GDM1 (cell line): ENCODE data around the gene ERGIC1.

ENCODE experiments used
- DNase-seq: peaks from one replicate; lab custom pipeline; 2025; lab: John Stamatoyannopoulos, UW

The ERGIC1 gene

DNA sequence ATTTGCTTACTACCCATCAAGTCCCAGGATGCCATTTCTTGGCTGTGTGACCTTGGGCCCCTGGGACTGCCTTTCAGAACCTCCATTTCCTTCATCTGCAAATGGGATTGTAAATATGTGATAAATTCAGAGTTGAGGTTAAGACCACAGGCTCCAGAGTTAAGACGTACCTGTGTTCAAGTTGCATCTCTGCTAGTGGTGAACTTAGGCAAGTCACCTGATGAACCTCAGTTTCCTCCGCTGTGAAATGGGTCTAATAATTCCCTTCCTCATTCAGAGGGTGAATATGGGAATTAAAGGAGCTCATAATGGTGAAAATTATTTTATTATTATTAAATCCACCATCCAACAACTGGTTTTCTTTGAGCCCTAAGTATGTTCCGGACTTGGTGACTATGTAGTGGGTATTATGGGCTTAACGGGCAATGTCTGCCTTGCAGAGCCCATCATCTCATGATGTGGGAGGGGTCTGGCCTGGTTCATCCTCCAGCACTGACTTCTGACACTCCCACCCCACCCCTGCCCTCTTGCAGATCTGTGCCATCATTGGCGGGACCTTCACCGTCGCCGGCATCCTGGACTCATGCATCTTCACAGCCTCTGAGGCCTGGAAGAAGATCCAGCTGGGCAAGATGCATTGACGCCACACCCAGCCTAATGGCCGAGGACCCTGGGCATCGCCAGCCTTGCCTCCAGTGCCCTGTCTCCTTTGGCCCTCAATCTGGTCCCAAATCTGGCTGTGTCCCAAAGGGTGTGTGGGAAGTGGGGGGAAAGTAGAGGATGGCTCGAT, 116.3 kb downstream of the ERGIC1 start:
- DNase-seq, result no peak

GRCh38 chr5:172951371-172952033, 117.5 kb downstream of the ERGIC1 start:
- DNase-seq, result no peak

DNA sequence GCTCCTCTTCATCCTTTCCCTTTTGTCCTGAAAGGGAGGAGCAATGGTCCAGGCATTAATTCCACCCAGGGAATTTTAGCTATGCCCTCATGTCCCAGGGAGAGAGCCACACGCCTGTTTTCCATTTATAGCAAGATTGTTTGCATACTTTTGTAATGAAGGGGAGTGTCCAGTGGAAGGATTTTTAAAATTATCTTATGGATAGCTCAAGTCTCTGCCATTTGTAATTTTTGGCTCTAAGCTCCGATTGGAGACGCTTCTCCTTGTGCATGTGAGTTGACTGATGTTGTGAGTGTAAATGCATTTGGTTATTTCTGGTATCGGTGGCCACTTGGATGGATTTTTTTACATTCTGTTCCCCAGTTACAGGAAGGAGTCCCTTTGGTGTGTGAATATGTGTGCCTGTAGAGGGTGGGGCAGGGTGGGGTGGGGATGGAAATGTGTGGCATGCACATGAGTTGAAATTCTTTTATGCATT, 118.0 kb downstream of the ERGIC1 start:
- DNase-seq, result no peak

DNA sequence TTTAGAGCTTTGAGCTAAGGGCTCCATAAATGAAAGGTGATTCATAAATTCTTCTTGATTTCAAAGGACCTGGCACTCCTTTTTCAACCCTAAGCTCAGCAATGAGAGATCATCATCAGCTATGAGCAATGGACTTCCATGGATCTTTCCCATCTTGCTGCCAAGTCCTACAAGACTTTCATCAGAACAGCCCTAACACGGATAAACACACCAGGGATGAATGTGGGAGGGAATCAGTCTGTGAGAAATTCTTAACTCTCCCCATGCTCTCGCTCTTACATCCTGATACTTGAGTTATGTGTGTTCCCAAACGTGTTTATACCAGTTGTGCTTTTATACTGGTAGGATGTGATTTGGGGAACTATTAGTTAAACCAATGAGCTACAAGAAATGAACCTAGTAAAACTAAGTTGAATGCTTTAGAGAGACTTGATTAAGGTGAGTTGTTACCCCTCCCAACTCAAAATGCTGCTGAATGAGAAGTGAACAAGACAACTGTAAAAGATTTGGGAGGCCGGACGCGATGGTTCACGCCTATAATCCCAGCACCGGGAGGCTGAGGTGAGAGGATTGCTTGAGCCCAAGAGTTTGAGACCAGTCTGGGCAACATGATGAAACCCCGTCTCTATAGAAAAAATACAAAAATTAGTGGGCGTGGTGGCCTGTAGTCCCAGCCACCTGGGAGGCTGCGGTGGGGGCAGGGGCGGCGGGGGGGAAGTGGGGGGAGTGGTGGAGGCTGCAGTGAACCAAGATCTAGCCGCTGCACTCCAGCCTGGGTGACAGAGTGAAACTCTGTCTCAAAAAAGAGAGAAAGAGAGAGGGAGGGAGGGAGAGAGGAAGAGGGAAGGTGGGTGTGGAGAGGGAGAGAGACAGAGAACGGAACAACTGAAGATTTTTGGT, 120.0 kb downstream of the ERGIC1 start:
- DNase-seq, result no peak

DNA sequence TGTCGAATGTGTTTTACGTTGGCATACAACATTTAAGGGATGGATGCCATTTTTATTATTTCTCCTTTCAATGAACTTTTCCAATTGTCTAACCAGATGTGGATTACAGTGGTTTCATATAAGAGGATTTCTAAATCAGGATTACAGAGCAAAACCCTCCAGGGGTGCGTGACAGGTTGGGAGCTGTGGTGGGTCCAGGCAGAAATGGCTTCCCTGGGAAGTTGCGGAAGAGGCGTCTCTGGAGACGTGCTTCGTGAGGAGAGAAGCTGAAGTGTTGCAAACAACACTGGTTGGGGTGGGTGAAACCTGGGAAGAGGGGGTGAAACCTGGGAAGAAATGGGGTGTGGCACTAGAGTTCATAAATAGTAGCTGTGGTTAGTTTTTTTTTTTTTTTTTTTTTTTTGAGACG, 120.7 kb downstream of the ERGIC1 start:
- no peak for DNase-seq

- no peak for DNase-seq
Measured at GRCh38 chr5:172956228-172956627, 122.2 kb downstream of the ERGIC1 start.

DNA sequence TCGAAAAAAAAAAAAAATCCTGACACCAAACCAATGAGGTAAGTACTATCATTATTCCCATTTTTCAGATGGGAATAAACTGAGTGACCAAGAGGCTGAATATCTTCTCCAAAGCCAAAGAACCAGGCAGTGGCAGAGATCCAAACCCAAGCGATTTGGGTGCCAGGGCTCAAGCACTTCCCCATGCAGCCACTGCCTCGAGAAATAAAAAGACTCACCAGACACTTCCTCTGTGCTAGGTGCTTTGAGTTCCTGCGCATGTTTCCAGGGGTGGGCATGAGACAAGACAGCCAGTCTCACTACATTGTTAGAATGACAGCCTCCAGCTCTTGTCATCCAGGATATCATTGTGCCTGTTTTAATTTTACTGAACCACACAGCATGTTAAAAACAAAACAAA, 122.9 kb downstream of the ERGIC1 start:
- DNase-seq, result no peak

GRCh38 chr5:172957458-172957857, 123.4 kb downstream of the ERGIC1 start:
- DNase-seq, result no peak

DNA sequence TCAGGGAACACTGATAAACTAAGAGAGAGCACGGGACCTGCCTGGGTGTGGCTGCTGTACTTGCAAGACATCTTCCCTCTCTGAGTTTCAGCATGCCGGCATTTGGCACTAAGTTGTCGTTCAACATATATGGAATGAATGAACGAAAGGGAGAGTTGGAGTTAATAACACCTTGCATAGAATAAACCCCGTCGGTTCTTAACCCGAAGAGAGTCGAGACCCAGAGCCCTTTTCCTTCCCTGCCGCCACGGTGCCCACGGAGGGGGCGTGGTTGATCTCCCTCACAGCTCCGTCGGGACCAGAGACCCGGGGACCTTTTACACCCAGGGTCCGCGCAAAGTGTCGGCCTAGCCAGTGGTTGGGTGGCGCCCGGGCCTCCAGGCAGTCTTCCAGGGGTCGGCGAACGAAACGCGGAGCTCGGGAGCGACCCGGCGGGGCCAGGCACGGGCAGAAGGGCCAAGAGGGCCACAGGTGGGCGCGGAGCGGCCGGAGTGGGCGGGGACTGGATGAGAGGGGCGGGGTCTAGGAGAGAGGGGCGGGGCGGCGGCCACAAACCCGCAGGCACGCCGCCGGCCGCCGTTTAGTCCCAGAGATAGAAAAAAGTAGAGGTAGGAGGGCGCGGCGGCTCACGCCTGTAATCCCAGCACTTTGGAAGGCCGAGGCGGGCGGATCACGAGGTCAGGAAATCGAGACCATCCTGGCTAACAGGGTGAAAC, 124.4 kb downstream of the ERGIC1 start:
- peak; percentile 46 for DNase-seq

DNA sequence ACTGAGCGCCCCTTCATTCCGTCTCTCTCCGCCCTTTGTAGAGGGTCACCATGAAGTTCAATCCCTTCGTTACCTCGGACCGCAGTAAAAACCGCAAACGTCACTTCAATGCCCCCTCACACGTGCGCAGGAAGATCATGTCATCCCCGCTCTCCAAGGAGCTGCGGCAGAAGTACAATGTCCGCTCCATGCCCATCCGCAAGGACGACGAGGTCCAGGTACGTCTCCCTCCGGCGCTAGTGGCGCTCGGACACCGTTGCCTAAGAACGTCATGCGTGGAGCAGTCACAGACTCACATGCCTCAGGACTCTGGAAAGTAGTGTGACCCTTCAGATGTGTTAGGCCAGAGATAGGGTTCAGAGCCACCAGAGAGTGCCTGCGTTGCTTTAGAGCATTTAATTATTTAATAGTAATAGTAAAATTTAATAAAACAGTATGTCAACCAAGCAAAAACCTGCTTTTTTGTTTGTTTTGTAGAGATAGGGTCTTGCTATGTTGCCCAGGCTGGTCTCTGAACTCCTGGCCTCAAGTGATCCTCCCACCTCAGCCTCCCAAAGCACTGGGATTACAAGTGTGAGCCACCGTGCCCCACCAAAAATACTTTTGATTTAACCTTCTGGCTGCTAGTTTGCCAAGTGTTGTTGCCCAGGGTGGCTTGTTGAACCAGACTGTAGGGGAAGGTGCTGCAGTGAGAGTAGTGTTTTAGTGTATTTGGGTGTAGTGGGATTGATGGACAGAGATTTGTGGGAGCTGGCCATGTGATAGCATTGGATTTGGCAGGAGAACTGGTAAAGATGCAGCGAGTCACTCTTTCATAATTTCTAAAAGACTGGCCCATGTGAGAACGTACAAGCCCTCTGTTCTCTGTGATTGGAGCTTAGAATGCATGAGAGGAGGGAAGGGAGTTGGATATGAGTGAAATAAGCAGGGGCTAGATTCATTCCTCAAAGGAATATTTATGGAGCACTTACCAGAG, 126.1 kb downstream of the ERGIC1 start:
- no peak for DNase-seq

DNA sequence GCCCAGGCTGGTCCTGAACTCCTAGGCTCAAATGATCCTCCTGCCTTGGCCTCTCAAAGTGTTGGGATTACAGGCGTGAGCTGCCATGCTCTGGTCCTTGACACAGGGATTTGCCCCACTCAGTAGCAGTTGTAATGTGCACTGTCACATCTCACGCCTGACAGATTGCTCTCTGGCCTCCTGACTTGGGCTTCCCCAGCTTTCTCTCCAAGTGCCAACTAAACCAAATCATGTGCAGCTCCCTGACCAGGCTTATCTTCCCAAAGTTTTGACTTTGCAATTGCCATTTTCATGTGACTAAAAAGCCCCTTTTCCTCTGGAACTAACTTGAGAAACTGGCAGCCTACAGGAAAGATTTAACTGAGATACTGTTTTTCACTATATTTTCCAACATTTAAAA, 135.9 kb downstream of the ERGIC1 start:
- DNase-seq, result no peak

DNA sequence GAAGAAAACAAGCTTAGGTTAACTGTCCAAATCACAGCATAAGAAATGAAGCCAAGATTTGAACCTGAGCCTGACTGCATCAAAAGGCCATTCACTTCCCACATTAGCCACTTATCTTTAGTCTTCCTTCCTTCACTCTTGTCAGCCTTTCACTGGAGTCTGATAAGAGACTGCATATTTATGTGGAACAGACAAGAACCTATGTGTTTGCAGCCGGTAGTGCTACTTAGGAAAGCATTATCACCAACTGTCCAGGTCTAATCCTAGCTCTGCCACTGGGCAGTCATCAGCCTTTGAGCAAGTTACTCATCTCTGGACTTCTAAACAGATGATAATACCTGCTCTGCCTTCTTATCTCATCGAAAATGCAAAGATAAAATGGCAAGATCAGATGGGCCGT, 137.4 kb downstream of the ERGIC1 start:
- no peak for DNase-seq

DNA sequence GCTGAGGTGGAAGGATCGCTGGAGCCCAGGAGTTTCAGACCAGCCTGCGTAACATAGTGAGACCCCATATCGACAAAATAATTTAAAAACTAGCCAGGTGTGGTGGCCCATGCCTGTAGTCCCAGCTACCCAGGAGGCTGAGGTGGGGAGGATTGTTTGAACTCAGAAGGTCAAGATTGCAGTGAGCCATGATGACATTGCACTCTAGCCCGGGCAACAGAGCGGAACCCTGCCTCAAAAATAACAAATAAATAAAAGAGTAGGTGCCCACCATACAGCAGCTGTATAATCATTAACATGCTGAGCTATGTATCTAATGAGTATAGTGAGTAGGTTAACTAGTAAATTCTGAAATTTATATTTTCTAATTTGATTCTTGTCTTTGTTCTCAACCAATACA, 138.5 kb downstream of the ERGIC1 start:
- DNase-seq, result no peak

DNA sequence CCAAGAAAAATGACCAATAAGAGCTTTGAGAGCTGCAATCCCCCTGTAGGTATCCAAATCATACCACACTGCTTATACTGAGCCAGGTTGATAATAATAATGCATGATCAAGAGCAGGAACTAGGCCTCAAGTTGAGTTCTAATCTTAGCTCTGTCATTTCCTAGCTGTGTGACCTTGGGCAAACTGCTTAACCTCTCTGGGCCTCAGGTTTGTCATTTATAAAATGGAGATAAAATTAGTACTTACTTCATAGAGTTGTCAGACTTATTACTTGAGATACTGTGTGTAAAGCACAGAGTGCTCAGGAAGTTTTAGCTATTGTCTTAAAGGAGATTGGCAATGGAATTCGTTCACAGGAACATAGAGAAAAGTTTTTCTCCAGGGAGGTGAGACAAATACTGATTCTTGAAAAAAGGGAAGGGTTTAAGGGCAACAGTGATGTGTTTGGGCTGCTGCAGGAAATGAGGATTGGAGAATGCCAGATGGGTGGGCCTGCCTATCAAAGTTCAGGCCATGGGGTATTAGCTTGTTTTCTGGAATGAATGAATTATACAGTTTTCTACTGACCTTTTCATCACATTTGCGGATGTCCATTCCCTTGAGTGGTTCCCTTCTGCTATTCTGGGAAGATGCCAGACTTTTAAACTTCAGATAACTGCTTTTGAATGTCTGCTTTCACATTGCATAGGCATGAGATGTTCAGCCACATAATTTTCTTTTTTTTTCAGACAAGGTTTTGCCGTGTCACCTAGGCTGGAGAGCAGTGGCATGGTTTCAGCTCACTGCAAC, 139.3 kb downstream of the ERGIC1 start:
- DNase-seq, result no peak

DNA sequence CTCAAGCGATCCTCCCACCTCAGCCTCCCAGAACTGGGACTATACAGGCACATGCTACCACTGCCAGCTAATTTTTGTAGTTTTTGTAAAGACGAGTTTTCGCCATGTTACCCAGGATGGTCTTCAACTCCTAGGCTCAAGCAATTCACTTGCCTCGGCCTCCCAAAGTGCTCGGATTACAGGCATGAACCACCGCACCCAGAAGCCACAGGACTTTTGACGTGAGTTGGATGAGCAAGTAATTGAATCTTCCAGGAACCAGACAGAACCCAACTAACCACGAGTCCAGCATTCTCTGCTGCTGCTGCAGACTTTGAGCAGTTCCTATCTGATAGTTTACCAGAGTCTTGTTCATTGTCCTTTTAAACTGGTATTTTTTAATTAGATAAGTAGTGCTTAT, 139.9 kb downstream of the ERGIC1 start:
- DNase-seq, result no peak

- no peak for DNase-seq
Measured at GRCh38 chr5:172975289-172975688, 141.2 kb downstream of the ERGIC1 start.

- no peak for DNase-seq
Measured at GRCh38 chr5:172979778-172980177, 145.7 kb downstream of the ERGIC1 start.

- no peak for DNase-seq
Measured at GRCh38 chr5:172981931-172982330, 147.9 kb downstream of the ERGIC1 start.

GRCh38 chr5:172983542-172984243, 149.6 kb downstream of the ERGIC1 start, which contains the start of gene ATP6V0E1:
ATP6V0E1 (plus strand) TSS chr5:172983771; CDS start chr5:172983861, 90 bp downstream.
- peak; percentile 89 for DNase-seq
